ENCODE data around the gene OSTM1. TPM values are rescaled to one million over a fixed set of nuclear protein-coding genes. Genes with fewer than 3 reads are reported as not detected.

The OSTM1 gene, protein sequence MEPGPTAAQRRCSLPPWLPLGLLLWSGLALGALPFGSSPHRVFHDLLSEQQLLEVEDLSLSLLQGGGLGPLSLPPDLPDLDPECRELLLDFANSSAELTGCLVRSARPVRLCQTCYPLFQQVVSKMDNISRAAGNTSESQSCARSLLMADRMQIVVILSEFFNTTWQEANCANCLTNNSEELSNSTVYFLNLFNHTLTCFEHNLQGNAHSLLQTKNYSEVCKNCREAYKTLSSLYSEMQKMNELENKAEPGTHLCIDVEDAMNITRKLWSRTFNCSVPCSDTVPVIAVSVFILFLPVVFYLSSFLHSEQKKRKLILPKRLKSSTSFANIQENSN
- total RNA-seq (2021; ENCODE audit: unreplicated experiment) (277 TPM), Bru-seq, nascent RNA (percentile 89 among the genes with signal in this experiment), BruChase-seq, experiment 1, labeled RNA remaining after a 2-hour chase (percentile 95 among the genes with signal in this experiment), BruChase-seq, experiment 2, labeled RNA remaining after a 6-hour chase (percentile 97 among the genes with signal in this experiment)
- polyA plus RNA-seq (2012; ENCODE audit: insufficient read length): 150 TPM
- long read RNA-seq, full-length matches to known transcripts: 698 of 821 reads
- long read RNA-seq, partial matches to known transcripts: 51 of 821 reads
- long read RNA-seq, other reads (novel, unspliced or antisense): 72 of 821 reads

DNA sequence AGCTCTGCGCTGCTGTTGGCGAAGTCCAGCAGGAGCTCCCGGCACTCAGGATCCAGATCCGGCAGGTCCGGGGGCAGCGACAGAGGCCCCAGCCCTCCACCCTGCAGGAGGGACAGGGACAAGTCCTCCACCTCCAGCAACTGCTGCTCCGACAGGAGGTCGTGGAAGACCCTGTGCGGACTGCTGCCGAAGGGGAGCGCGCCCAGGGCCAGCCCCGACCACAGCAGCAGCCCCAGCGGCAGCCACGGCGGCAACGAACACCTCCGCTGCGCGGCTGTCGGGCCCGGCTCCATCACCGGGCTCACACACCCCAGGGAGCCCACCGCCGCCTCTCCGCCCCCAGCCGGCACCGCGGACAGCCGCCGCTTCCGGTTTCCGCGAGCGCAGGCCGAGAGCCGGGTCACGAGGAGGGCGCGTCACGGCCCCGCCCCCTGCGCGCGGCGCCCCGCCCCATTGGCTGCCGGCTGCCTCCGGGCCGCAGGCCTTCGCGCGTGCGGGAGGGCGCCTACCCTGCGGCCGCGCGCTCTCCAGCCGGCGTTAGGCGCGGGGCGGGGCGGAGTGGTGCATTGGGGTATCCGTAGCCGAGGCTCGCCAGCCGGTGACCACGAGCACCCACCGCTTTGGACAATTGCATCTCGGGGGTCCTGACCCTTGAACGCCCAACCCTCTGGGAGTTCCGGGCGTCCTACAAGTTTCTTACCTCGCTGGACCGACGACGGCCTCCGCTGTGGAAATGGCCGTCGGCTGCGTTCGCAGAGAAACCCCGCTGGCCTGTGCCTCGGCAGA, at the start of gene OSTM1:
Gene OSTM1 (minus strand): TSS at position 383 of the 786 bp plus-strand sequence. CDS start 90 bp downstream, at position 293.
- ATAC-seq (peak; percentile 99), DNase-seq (ENCODE audit: low read depth, low spot score) (peak; percentile 36)
- H3K27ac ChIP-seq (ENCODE audit: low read length): peak within 1 kb of the TSS; percentile 96
- peak; percentile 96 for TF ChIP-seq SIN3A (IDR thresholded peaks at IDR 0.05; ENCODE audit: borderline replicate concordance, insufficient read depth, low read depth, low read length)
- TF ChIP-seq POLR2AphosphoS5 (IDR thresholded peaks at IDR 0.05; ENCODE audit: low read depth, low read length): peak; percentile 89
- TF ChIP-seq, protein P1, sequence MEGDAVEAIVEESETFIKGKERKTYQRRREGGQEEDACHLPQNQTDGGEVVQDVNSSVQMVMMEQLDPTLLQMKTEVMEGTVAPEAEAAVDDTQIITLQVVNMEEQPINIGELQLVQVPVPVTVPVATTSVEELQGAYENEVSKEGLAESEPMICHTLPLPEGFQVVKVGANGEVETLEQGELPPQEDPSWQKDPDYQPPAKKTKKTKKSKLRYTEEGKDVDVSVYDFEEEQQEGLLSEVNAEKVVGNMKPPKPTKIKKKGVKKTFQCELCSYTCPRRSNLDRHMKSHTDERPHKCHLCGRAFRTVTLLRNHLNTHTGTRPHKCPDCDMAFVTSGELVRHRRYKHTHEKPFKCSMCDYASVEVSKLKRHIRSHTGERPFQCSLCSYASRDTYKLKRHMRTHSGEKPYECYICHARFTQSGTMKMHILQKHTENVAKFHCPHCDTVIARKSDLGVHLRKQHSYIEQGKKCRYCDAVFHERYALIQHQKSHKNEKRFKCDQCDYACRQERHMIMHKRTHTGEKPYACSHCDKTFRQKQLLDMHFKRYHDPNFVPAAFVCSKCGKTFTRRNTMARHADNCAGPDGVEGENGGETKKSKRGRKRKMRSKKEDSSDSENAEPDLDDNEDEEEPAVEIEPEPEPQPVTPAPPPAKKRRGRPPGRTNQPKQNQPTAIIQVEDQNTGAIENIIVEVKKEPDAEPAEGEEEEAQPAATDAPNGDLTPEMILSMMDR (IDR thresholded peaks at IDR 0.05): no peak
- TF ChIP-seq, protein P2, sequence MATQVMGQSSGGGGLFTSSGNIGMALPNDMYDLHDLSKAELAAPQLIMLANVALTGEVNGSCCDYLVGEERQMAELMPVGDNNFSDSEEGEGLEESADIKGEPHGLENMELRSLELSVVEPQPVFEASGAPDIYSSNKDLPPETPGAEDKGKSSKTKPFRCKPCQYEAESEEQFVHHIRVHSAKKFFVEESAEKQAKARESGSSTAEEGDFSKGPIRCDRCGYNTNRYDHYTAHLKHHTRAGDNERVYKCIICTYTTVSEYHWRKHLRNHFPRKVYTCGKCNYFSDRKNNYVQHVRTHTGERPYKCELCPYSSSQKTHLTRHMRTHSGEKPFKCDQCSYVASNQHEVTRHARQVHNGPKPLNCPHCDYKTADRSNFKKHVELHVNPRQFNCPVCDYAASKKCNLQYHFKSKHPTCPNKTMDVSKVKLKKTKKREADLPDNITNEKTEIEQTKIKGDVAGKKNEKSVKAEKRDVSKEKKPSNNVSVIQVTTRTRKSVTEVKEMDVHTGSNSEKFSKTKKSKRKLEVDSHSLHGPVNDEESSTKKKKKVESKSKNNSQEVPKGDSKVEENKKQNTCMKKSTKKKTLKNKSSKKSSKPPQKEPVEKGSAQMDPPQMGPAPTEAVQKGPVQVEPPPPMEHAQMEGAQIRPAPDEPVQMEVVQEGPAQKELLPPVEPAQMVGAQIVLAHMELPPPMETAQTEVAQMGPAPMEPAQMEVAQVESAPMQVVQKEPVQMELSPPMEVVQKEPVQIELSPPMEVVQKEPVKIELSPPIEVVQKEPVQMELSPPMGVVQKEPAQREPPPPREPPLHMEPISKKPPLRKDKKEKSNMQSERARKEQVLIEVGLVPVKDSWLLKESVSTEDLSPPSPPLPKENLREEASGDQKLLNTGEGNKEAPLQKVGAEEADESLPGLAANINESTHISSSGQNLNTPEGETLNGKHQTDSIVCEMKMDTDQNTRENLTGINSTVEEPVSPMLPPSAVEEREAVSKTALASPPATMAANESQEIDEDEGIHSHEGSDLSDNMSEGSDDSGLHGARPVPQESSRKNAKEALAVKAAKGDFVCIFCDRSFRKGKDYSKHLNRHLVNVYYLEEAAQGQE (IDR thresholded peaks at IDR 0.05; ENCODE audit: insufficient read depth in 1 of 2, low read depth in 2 of 2, low read length in 1 of 2): peak; percentile 72 to 89
- TF ChIP-seq TCF7L2 (IDR thresholded peaks at IDR 0.05; ENCODE audit: low read depth, low read length): no peak
- H3K27me3 ChIP-seq (ENCODE audit: control insufficient read depth, insufficient read depth, low read length): no peaks in the 10 kb centered on the region
- no peaks in the 10 kb centered on the region for H3K36me3 ChIP-seq (ENCODE audit: control insufficient read depth, insufficient read depth, low read length)
- CTCF ChIA-PET: no interaction called here
- in situ Hi-C loops (cut with HindIII; ENCODE audit: low pct_unique_long_range_greater_than_20kb, low sequenced_read_pairs): no loop called here
- H3K4me3 ChIP-seq (ENCODE audit: low read depth in 2 of 2, low read length in 2 of 2): peak within 1 kb of the TSS; percentile 68 to 98
- intact Hi-C loops (cut with micrococcal nuclease; ENCODE audit: unreplicated experiment): no loop called here
- H3K9me3 ChIP-seq (ENCODE audit: control insufficient read depth, insufficient read depth, low read depth, low read length): no peaks in the 10 kb centered on the region
- peaks cover 17% of the 10 kb centered on the region for H3K4me1 ChIP-seq (ENCODE audit: control insufficient read depth, insufficient read depth, low read length)
- POLR2A ChIA-PET: interaction anchor here (0.6 kb wide), 1 partner anchor 1020 kb away, joined by 3 read pairs; no protein-coding TSS in a partner anchor
- BruUV-seq (replicated peaks): TSS peak; percentile 92

DNA sequence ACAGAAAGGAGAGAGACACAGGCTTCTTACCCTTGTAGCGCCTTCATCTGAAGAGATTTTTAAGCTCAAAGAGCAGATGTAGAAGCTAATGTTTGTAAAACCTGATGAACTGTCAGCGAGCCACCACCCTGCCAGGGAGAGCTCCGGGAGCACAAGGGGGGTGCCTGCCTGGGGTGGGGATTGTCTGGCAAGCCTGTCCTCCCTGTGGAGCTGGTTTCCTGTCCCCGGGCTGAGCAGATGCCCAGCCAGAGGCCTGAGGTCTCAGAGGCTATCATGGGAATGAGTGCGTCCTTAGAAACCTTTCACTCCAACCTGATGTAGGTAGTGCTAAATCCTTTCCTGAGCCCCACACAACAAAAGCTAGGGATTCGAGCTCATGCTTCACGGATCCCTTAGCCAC, 49.4 kb upstream of the OSTM1 start:
- in situ Hi-C loops (cut with HindIII; ENCODE audit: low pct_unique_long_range_greater_than_20kb, low sequenced_read_pairs): no loop called here
- Histone ChIP-seq H3K36me3 (ENCODE audit: control insufficient read depth, insufficient read depth, low read length) (no peaks in the 10 kb centered on the region), H3K9me3 (ENCODE audit: control insufficient read depth, insufficient read depth, low read depth, low read length) (no peaks in the 10 kb centered on the region), H3K27ac (ENCODE audit: low read length) (no peak overlapping the region), H3K27me3 (ENCODE audit: control insufficient read depth, insufficient read depth, low read length) (peaks cover 7% of the 10 kb centered on the region; the same call in 1 of the 2 replicates), H3K4me3 (ENCODE audit: low read depth in 2 of 2, low read length in 2 of 2) (no peak overlapping the region), H3K4me1 (ENCODE audit: control insufficient read depth, insufficient read depth, low read length) (peaks cover 9% of the 10 kb centered on the region)
- BruUV-seq (replicated peaks): no TSS peak
- ChIA-PET CTCF (interaction anchor here (0.7 kb wide), 1 partner anchor 13 kb away, joined by 3 read pairs; no protein-coding TSS in a partner anchor), POLR2A (interaction anchor here (0.7 to 1.0 kb wide), 2 partner anchors 50 to 214 kb away, joined by 4 to 6 read pairs; no protein-coding TSS in a partner anchor)
- DNase-seq (ENCODE audit: low read depth, low spot score): no peak
- TF ChIP-seq, protein P2 (IDR thresholded peaks at IDR 0.05; ENCODE audit: insufficient read depth in 1 of 2, low read depth in 2 of 2, low read length in 1 of 2): no peak
- no peak for TF ChIP-seq SIN3A (IDR thresholded peaks at IDR 0.05; ENCODE audit: borderline replicate concordance, insufficient read depth, low read depth, low read length)
- TF ChIP-seq, protein P1 (IDR thresholded peaks at IDR 0.05): no peak
- no peak for TF ChIP-seq POLR2AphosphoS5 (IDR thresholded peaks at IDR 0.05; ENCODE audit: low read depth, low read length)
- no peak for TF ChIP-seq TCF7L2 (IDR thresholded peaks at IDR 0.05; ENCODE audit: low read depth, low read length)
- intact Hi-C loops (cut with micrococcal nuclease; ENCODE audit: unreplicated experiment): no loop called here
- no peak for ATAC-seq
